Articular chondrocyte of knee joint (primary cell): ENCODE measurements around the gene SPATA12. TPM values are rescaled to one million over a fixed set of nuclear protein-coding genes. Genes with fewer than 3 reads are reported as not detected.

Experiments
- total RNA-seq: library from RNA; depleted of rRNA; stranded (reverse); fragments of >200 nt; gene quantifications from 2 replicates; pipeline ENCODE4 v1.2.3, GENCODE V29; 2012

Gene SPATA12, protein sequence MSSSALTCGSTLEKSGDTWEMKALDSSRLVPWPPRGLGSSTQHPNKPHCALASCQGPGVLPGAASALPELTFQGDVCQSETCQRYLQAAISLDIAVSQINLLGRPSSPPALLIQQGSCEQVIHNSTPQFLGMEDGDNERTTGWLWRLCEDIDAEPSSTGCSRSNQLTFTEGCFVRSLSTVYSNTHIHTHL
- under 0.01 TPM in 1 of 2 replicates, not detected in the other for total RNA-seq

DNA sequence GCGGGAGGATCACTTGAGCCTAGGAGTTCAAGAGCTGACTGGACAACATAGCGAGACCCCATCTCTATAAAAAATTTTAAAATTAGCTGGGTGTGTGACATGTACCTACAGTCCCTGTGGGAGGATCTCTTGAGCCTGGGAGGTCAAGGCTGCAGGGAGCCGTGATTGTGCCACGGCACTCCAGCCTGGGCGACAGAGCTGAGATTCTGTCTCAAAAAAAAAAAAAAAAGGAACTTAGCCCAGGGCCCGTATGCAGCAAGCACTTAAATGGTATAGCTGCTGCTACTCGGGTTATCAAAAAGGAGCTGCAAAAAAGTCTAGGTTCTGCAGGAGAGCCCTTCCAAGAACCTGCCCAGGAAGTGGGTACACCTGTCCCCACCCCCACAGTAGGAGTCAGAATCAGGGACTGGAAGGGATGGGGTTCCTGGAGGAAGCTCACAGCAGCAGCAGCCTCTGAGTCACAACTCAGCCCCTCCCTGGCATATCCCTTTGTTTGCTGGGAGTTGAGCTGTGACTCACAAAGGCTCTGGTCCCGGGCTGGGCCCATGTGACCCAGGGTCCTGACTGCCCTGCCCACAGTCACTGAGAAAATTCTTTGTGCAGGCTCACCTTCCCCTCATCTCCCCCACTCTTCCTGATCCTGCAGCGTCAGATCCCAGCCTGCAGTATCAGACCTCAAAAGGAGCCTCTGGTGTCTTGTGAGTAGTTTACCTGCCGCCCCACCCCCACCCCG is at the start of gene SPATA12:
Gene SPATA12, plus strand, starts transcription at position 576 of the 733 bp plus-strand sequence. CDS start 13,031 bp downstream, outside the sequence.

Other genes with a start within 250 kb of the SPATA12 start
- 4.2 and 5.4 TPM in 2 replicates for gene IL17RD, start 104.7 kb downstream of the SPATA12 start, total RNA-seq
- gene HESX1, start 139.3 kb downstream of the SPATA12 start, total RNA-seq, result 0.52 and 0.65 TPM in 2 replicates
- gene APPL1, start 167.1 kb downstream of the SPATA12 start, total RNA-seq, result 69.4 and 75.8 TPM in 2 replicates
- gene ASB14, start 232.0 kb downstream of the SPATA12 start, total RNA-seq, result under 0.01 and 0.11 TPM in 2 replicates